SH-SY5Y (cell line): Measurements from ENCODE around the gene CCDC157.

Source experiments
- GATA2 ChIP-seq: IDR thresholded peaks from 2 replicates; pipeline ENCODE4 v1.6.1; 2011; ENCODE audit warnings: mild to moderate bottlenecking, low read depth, low read length
- GATA3 ChIP-seq: IDR thresholded peaks from 2 replicates; pipeline ENCODE4 v1.6.1; 2011; ENCODE audit warnings: low read depth, mild to moderate bottlenecking, low read length, moderate library complexity

Gene CCDC157

GRCh38 chr22:30318799-30319419, 37.9 kb upstream of the CCDC157 start:
- TF ChIP-seq GATA3 (no peak), GATA2 (no peak)

- TF ChIP-seq GATA3: no peak
- no peak for TF ChIP-seq GATA2
Measured at GRCh38 chr22:30320021-30320556, 36.7 kb upstream of the CCDC157 start.

GRCh38 chr22:30321461-30321860, 35.3 kb upstream of the CCDC157 start:
- TF ChIP-seq GATA3: no peak
- no peak for TF ChIP-seq GATA2

- no peak for TF ChIP-seq GATA3
- no peak for TF ChIP-seq GATA2
Measured at GRCh38 chr22:30323246-30323645, 33.6 kb upstream of the CCDC157 start.

- no peak for TF ChIP-seq GATA3
- TF ChIP-seq GATA2: no peak
Measured at GRCh38 chr22:30324014-30324730, 32.6 kb upstream of the CCDC157 start.

- TF ChIP-seq GATA2 (no peak), GATA3 (no peak)
Measured at GRCh38 chr22:30325065-30325720, 31.6 kb upstream of the CCDC157 start.

GRCh38 chr22:30325724-30326254, 31.0 kb upstream of the CCDC157 start:
- TF ChIP-seq GATA2 (no peak), GATA3 (no peak)

- TF ChIP-seq GATA2 (no peak), GATA3 (no peak)
Measured at GRCh38 chr22:30326255-30326705, 30.5 kb upstream of the CCDC157 start.

- TF ChIP-seq GATA3 (no peak), GATA2 (no peak)
Measured at GRCh38 chr22:30326706-30327362, 30.0 kb upstream of the CCDC157 start, which contains the start of gene TBC1D10A. TBC1D10A (minus strand) TSS chr22:30326941; CDS start chr22:30326881, 60 bp downstream.

GRCh38 chr22:30327864-30328345, 28.9 kb upstream of the CCDC157 start:
- TF ChIP-seq GATA3 (no peak), GATA2 (no peak)

GRCh38 chr22:30328466-30329049, 28.2 kb upstream of the CCDC157 start:
- TF ChIP-seq GATA2 (no peak), GATA3 (no peak)

- TF ChIP-seq GATA3 (no peak), GATA2 (no peak)
Measured at GRCh38 chr22:30332551-30332950, 24.3 kb upstream of the CCDC157 start.
